ENCODE data around the gene FSTL3.
A peak's percentile ranks its signal among the peaks of the same experiment; 100 is the strongest.

The FSTL3 gene

GRCh38 chr19:645912-646778, 30.0 kb upstream of the FSTL3 start:
- DNase-seq (ENCODE audit: low spot score) = no peak

DNA sequence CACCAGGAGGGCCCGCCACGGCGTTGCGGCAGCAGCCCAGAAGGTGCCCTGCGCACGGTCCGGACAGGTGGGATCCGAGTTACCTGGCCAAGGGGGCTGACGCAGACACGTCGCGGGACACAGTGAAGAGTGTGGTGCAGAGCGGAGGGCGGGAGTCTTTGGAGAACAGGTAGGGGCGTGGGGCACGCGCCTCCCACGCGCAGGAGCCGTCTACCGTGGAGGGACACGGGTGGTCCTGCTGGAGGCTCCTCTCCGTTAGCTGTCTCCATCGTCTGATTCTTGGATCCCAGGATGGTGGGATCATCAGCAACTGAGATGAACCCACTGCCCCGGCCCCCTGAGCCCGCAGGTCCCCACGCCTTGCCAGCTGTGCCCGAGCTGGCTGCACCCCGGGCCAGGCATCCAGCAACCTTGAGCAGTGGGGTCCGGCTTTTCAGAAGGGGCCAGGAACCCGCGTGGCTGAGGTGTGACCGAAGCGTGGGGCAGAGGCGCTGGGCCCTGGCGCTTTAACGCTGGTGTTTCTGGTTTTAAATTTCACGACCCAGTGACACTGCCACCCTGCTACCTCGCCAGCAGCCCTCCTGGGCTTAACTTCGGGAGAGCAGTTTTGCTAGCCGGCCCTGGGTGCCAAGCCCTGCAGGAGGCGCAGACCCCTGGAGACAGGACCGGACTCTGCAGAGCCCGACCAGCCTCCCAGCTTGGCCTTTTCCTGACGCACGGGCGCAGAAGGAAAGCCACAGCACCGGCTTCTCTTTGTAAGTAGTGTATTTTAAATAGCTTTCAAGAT, 29.2 kb upstream of the FSTL3 start:
- no peak for DNase-seq (ENCODE audit: low spot score)

GRCh38 chr19:647566-648284, 28.5 kb upstream of the FSTL3 start:
- DNase-seq (ENCODE audit: low spot score) = no peak

DNA sequence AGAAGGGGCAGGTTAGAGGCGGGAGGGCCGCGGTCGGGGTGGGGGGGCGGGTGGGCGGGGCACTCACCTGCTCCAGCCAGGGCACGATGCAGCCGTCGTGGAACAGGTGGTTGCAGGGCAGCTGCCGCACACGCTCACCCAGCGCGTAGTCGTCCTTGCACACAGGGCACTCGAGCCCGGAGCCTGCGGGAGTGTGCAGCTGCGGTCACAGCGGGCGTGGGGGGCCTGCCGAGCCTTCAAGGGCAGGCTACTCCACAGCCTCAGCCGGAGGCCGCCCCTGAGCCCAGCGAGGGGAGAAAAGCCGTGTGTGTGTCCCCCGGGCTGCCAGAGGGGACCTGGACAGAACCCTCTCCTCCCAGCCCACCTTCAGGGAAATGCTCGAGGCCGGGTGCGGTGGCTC, 27.9 kb upstream of the FSTL3 start:
- no peak for DNase-seq (ENCODE audit: low spot score)

DNA sequence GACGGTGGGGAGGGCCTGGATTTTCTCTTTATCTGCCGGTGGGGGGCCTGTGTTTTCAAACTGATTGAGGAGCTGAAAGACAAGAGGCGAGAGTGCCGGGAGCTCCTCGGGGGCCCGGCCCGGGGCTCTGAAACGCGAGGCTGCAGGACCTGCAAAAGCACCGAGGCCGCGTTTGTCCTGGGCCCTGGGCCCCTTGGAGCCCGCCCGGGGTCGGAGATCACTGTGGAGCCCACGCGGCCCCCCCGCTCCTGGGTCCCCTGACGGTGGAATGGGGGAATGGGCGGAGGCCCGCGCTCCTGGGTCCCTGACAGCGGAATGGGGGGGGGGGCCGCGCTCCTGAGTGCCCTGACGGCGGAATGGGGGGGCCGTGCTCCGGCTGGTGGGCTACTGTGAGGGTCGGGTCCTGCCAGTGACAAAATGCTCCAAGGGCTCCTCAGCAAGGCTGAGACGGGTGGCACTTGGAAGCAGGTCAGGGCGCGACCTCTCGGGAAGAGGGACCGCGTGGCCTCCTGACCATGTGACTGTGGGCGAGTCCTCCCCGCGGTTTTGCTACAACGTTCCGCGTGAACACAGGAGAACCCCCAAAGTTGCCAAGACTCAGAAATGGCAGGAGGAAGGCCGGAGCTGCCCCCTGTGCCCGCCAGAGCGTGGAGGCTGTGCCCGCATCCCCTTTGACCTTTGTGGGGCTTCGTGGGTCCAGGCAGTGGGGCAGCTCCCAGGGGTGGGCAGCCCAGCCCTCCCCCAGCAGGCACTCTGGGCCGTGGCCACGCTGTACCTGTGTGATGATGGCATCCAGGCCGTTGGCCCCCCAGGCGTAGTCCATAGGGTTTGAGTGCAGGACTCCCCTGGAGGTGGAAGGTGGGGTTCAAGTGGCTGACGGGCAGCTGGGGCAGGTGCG, 27.0 kb upstream of the FSTL3 start:
- DNase-seq (ENCODE audit: low spot score) = no peak

GRCh38 chr19:650121-650520, 26.1 kb upstream of the FSTL3 start:
- no peak for DNase-seq (ENCODE audit: low spot score)

- no peak for DNase-seq (ENCODE audit: low spot score)
Measured at GRCh38 chr19:651114-651818, 24.9 kb upstream of the FSTL3 start.

DNA sequence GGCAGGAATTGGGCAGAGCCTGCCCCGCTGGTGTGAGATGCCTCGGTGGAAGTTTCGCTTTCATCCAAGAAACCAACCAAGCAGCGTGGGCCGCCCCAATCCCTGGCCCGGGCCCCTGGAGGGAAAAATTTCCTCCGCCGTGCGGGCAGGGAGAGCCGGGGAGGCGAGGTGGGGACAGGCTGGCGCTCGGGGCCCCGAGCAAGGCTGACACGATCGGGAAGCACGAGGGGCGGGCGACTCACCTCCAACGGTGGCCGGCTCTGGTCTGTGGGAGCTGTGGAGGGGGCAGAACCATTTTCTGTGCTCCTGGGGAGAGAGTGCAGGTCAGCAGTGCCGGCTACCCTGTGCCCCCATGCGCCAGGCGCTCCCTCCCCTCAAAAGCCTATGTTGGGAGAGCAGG, 24.2 kb upstream of the FSTL3 start:
- no peak for DNase-seq (ENCODE audit: low spot score)

DNA sequence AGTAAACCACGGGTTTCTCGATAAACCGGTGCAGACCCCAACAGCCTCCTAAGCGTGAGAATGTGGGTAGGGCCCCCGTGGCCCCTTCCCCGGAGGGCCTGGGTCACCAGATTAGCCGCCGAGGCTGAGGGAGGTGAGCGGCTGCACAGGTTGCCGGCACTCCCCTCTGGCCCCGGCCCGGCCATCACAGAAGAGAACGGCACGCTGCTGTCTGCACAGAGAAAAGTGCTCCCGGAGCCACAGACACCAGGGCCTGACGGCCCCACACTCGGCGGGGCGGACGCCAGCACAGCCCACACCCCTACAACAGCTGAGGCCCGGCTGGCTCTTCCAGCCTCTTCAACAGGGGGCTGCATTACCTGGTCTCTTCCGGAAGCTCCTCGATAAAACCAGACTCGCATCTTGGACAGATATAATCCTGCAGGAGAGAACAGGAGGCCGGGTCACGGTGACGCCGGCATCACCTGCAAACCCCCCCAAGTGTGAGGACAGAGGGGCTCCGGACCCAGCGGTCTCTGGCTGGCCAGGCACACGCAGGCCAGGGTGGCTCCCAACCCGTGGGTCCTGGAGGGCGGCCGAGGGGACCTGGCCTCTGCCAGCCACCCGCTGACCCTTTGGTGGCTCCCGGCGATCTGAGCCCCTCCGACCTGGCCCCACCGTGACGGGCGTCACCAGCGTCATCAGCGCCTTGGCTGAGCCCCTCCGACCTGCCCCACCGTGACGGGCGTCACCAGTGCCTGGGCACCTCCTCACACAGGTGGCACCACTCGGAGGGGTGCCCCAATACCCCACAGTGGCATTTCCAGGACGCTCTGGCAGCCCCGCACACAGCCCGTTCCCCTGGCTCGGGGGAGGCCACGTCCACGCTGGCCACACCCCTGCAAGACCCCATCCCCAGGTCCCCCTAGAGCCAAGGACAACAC, 23.5 kb upstream of the FSTL3 start:
- no peak for DNase-seq (ENCODE audit: low spot score)

GRCh38 chr19:653425-653824, 22.8 kb upstream of the FSTL3 start:
- DNase-seq (ENCODE audit: low spot score) = no peak

GRCh38 chr19:655691-656090, 20.5 kb upstream of the FSTL3 start:
- no peak for DNase-seq (ENCODE audit: low spot score)

GRCh38 chr19:656751-657559, 19.2 kb upstream of the FSTL3 start:
- DNase-seq (ENCODE audit: low spot score) = no peak

GRCh38 chr19:657611-658010, 18.6 kb upstream of the FSTL3 start:
- no peak for DNase-seq (ENCODE audit: low spot score)

DNA sequence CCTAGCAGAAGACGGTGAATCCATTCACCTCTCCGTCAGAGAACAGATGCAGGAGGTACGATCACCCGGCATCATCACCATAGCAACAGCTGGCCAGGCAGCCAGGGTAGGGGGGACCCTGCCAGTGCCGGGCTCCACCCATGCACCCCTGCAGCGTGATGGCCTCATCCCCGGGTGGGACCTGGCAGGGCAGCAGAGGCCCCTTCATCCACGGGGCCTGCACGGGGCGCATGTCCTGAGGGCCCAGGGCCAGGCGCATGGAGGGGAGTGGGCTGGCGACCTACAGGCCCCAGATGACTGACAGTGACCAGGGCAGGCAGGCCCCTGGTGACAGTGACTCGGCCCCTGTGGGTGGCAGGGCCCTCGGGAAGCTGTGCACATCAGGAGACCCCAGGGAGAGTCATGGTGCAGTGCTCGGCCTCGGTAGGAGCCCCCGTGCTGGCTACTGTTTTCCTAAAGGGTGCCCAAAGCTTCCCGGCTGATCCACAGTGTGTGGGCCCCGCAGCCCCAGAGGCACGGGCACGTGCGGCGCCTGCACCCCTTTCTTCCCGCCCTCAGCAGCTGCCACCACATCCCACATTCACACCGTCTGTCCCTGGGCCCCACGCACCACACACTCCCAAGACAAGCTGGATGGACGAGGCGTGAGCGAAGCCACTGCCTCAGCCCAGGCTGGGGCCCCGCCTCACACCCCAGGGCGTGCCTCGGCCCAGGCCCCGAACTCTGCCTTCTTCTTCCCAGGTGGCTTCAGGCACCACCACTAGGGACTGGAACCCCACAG, 17.9 kb upstream of the FSTL3 start:
- no peak for DNase-seq (ENCODE audit: low spot score)

DNA sequence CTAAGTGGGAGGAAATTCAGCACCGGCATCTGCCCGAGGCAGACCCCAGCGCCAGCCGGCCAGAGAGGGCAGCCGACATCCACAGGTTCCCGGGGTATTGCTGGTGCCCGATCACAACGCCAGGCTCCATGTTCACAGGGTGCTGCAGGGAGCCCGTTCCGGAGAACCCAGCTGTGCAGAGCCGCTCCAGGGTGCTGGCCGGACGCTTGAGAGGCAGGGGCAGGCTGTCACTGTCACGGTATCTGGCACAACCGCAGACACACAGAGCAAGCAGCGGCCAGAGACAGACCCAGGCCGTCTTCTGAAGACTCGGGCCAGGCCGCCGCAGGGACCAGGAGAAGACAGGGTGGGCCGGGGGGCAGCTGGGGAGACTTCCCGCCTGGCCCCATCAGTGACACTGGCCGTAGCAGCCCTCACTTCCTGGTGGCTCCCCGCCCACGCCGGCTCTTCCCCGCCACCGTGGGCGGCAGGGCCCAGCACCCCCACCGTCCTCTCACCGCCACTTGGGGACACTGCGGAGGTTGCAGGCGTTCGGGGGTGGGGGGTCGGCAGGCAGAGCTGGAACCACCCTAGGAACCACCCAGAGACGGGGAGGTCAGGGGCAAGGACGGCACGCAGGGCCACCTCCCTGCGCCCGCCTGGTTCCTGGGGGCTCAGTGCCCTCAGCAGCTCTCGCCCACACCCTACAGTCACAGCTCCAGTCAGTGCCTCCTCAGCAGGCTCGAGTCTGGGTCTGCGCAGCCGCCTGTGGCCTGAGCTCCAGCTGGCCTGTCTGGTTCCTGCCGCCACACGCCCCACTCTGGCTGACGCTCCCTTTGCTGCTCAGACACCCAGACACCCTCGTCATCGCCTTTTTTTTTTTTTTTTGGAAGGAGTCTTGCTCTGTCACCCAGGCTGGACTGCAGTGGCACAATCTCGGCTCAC, 17.0 kb upstream of the FSTL3 start:
- DNase-seq (ENCODE audit: low spot score) = peak; percentile 61

DNA sequence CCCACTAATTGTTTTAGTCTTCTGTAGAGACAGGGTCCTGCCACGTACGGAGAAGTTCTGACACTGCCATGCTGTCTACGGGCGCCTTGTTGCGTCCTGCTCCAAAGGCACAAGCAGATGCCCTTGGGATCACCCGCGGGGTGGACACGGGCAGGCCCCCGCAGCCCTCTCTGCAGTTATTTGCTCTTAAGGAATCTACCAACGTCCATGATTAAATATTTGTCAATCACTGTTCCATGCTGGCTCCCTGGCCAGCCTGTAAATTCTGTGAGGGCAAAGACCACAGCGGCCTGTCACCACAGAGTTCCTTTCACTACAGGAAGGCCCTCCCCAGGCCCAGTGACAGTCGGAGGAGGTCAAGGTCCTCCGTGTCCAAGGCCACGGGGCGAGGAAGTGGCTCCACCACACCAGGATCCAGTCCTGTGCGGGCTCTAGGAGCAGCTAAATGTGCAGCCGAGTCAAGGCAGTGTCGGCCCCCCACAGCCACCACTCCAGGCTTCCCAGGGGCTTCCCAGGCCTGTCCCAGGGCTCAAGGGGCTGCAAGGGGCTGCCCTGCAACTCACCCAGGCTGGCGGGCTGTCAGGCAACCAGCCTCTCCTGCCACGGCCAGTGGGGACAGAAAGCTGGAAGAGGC, 15.3 kb upstream of the FSTL3 start:
- no peak for DNase-seq (ENCODE audit: low spot score)
